ENCODE measurements around the gene CXorf65.

The CXorf65 gene

GRCh38 chrX:71107762-71108360 lies 1.3 kb upstream of the CXorf65 start:
- peak in 1 of 2 donors; percentile 27 for DNase-seq (ENCODE audit: extremely low read depth in 1 of 2, low read depth in 1 of 2)

GRCh38 chrX:71107245-71107644 lies 705 bp upstream of the CXorf65 start:
- DNase-seq (ENCODE audit: extremely low read depth in 1 of 2, low read depth in 1 of 2): no peak

DNA sequence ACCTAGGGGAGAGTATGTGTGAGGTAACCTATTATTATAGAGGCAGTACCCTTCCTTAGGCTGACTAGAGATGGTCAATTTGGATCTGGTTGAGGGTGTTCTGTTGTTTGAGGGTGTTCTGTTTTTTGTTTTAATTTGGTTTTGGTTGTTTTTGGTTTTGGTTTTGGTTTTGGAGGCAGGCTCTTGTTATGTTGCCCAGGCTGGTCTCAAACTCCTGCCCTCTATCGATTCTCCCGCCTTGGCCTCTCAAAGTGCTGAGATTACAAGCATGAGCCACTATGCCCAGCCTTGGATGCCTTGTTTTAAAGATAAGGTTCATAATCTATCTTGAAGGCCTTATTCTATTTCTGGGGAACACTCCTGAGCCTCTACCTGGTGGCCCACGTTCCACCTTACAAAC lies 912 bp downstream of the CXorf65 start:
- DNase-seq (ENCODE audit: extremely low read depth in 1 of 2, low read depth in 1 of 2): no peak

DNA sequence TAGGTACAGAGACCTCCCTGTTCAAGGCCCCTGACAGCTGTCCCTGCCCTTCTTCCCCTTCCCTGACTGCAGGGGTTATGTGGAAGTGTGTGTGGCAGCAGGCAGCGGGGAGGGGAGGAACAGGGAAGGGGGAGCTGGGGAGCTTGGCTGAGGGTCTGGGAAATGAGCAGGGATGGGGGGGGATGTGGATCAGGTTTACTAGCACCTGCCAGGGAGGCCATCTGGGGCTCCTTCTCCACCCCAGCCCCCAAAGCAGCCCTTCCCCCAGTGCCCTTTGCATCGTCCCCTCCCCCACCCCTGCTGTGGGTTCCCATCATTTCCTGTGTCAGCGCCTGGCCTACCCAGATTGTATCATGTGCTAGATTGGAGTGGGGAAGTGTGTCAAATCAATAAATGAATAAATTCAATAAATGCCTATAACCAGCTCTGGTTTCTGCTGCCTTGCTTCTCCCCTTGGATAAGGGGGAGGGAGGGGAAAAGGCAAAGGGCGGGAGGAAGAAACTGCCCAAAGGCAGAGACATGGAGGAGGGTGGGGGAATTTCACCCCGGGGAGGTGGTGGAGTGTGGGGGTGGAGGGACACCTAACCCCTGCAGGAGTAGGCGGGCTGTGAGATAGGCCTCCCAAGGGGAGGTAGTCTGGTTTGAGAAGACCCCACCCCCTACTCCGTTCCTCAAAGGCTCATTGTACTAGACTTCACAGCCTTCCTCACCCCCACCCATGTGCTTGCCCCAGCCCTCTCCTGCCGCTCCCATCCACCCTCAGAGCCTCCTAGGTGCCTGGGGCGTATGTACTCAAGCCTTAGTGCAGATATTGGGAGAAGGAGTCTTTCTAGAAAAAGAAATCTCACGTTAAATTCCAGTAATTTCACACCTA lies 3.2 kb downstream of the CXorf65 start:
- peak in 1 of 2 donors; percentile 39 for DNase-seq (ENCODE audit: extremely low read depth in 1 of 2, low read depth in 1 of 2)

- no peak for DNase-seq (ENCODE audit: extremely low read depth in 1 of 2, low read depth in 1 of 2)
These were observed 4.2 kb downstream of the CXorf65 start for GRCh38 chrX:71102292-71102691.

GRCh38 chrX:71100581-71101505 lies 5.7 kb downstream of the CXorf65 start:
- no peak for DNase-seq (ENCODE audit: extremely low read depth in 1 of 2, low read depth in 1 of 2)

DNA sequence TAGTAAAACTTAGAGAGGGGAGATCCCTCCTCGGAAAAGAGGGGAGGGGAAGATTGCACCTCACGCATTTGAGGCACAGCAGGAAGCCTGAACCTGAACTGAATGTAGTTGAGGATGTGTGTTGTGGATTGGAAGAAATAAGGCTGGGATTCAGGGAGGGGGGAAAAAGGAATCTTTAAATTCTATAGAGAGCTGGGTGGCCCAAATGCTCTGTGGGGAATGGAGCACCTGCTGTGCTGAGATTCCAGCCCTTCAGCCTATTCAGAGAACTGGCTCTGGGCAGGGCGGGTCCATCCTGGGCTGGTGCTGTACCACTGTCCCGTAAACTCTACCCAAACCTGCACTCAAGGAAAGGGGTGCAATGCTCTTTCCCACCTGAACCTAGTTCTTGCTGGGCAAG lies 6.8 kb downstream of the CXorf65 start:
- DNase-seq (ENCODE audit: extremely low read depth in 1 of 2, low read depth in 1 of 2): no peak

DNA sequence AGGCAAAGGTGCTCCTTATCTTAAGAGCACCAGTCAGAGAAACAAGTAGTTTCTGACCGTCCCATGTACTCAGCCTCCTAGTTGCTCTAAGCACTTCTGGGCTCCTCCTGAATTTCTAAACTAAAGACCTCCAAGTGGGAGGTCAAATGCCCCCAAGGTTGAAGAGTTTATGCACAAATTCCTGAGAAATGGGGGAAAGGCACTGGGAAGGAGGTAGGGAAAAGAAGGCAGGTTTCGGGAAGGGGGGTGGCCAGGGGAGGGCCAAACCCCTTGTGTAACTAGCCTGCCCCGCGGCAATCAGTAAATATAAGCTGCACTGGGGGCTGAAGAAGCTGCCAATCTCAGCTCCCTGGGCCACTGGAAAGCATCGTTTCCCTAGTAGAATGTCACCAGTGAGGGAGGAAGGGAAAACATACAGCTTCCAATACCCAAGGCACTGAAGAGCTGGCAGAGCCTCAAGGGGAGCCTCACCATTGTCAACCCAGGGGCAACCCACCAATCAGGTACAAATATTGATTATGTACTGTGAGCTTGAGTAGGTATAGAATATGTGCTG lies 7.5 kb downstream of the CXorf65 start:
- DNase-seq (ENCODE audit: extremely low read depth in 1 of 2, low read depth in 1 of 2): no peak

- DNase-seq (ENCODE audit: extremely low read depth in 1 of 2, low read depth in 1 of 2): peak in 1 of 2 donors; percentile 59
These were observed 8.2 kb downstream of the CXorf65 start for GRCh38 chrX:71098302-71098701.

GRCh38 chrX:71096760-71097032 lies 9.8 kb downstream of the CXorf65 start:
- DNase-seq (ENCODE audit: extremely low read depth in 1 of 2, low read depth in 1 of 2): no peak

DNA sequence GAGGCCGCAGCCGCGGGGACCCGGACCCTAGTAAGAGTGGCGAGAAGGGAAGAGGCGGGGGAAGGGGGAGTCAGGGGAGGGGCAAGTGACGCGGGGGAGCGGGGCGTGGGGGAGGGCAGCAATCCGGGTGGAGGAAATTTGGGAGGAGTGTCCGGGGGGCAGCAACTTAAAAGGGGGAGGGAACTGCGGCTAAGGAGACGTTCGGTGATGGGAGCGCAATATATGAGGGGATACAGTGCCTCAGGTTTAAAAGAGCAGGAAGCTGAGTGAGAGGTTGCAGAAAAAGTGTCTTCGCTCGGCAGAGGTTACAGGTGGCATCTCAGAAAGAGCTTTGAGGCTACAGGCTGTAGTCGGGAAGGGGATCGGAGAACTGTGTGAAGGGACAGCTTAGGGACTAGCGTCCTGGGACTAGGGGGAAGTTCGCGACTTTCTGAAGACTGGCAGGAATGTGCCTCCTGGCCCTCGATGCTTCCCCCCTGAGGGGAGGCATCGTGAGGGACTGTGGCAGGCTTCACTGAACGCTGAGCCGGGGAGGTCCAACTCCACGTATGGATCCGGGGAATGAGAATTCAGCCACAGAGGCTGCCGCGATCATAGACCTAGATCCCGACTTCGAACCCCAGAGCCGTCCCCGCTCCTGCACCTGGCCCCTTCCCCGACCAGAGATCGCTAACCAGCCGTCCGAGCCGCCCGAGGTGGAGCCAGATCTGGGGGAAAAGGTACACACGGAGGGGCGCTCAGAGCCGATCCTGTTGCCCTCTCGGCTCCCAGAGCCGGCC lies 10.4 kb downstream of the CXorf65 start:
- DNase-seq (ENCODE audit: extremely low read depth in 1 of 2, low read depth in 1 of 2): peak in 1 of 2 donors; percentile 46

DNA sequence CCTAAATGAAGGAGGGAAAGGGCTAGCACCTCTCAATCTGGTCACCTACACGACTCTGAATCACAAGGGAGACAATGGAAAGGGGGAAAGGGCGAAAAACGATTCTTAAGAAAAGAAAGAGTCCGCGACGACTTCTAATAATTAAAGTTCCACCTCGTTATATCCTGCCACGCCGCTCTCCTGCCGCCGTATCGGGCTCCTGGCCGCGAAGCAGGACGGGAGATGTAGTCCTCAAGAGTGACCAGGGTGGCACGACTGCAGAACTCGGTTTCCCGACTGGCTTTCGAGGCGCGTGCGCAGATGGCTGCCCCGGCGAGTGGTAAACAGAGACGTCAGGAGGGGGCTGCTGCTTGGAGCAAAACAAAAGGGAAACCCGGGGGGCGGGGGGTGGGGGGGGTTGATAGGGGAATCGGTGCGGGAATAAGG lies 11.0 kb downstream of the CXorf65 start, which contains the start of gene FOXO4:
Gene FOXO4 (plus strand): TSS at position 297 of the 426 bp plus-strand sequence. CDS start 678 bp downstream, outside the sequence.
- DNase-seq (ENCODE audit: extremely low read depth in 1 of 2, low read depth in 1 of 2): peak; percentile 73 to 85

DNA sequence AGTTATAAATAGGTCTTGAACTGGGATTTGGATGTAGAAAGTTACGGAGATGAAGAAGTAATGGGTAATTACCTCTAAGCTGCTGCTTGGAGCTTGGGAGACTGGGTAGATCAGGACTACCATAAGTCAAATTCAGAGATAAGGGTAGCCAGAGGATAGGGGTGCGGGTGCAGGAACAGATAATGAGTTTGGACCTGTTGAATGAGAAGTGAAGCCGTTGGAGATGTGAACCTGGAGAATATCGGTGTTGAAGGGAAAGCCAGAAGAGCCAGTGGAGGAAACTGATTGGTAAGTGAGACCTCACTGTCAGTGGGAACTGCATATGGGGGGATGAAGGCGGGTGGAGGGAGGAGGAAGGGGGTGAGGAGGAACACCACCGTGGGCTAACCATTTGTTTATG lies 11.5 kb downstream of the CXorf65 start:
- no peak for DNase-seq (ENCODE audit: extremely low read depth in 1 of 2, low read depth in 1 of 2)

GRCh38 chrX:71091263-71091662 lies 15.3 kb downstream of the CXorf65 start:
- DNase-seq (ENCODE audit: extremely low read depth in 1 of 2, low read depth in 1 of 2): no peak

DNA sequence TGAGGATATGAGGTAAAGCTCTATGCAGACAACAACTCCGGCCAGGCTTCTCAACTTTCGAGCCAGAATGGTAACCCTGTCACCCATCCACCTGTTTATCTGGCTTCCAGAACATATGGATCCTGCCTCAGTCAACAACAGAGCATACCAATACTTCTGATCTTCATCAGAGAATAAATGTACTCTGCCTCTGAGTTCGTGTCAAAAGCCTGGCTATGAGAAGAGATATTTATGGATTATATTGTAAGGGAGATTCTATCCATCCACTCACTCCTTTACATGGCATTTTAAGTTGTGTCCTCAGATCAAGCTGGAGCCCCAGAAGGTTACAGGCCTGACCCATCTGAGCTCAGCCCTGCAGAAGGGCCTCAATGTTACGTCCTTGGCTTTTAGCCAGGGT lies 20.6 kb downstream of the CXorf65 start:
- DNase-seq (ENCODE audit: extremely low read depth in 1 of 2, low read depth in 1 of 2): no peak

GRCh38 chrX:71082822-71083221 lies 23.7 kb downstream of the CXorf65 start:
- no peak for DNase-seq (ENCODE audit: extremely low read depth in 1 of 2, low read depth in 1 of 2)

- DNase-seq (ENCODE audit: extremely low read depth in 1 of 2, low read depth in 1 of 2): no peak
These were observed 24.4 kb downstream of the CXorf65 start for GRCh38 chrX:71082124-71082647.

DNA sequence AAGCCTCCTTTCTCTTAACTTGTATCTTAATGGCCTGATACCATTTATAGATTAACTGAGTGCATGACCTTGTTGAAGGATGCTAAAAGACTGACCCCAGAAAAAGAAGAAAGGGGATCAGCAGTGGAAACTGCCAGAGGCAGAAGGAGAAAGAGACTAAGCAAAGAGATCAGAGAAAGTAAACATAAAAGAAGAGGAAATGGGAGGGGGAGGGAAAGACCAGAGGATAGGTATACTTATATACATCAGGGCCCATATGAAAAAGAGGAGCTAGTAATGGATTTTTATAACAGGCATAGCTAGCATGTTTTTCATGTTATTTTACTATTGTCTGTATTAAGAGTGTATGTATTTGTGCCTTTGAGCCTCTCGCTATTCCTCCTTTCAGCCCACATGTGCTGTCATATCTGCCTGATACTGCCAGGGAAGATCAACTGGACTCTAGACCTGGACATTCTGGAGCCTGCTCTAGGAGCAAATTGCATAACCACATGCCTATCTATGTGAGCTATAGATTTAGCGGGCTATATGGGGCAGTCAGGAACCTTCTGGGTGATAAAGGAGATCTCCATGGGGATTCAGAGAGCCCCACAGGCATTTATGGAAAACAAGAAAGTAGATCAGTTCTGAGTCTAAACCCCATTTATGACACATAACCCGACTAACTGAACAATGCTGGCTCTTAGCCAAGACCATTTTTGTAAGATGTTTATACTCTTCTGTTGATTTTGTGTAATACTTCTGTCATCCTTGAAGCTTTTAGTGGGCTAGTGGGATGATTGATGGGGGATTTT lies 25.0 kb downstream of the CXorf65 start:
- no peak for DNase-seq (ENCODE audit: extremely low read depth in 1 of 2, low read depth in 1 of 2)

DNA sequence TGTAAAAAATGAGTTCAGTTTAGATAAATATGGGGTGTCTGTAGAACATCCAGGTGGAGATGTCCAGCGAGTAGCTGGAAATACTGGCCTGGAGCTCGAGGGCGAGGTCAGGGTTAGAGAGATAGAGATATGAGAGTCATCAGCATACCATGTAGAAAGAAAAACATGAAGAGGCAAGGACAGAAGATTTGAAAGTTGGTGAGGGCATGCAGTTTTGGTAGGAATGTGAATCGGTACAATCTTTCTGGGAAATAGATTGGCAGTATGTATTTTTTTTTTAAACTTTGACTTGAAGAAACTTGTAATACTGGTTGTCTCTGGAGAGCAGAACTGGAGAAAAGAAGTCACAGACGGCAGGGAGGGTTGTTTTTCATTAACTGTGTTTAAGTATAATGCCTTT lies 36.0 kb downstream of the CXorf65 start:
- DNase-seq (ENCODE audit: extremely low read depth in 1 of 2, low read depth in 1 of 2): no peak

All from stimulated activated CD8-positive, alpha-beta memory T cell treated with anti-CD3 and anti-CD28 coated beads, Interleukin-7, amount 100 ng/mL, for 48 hours (primary cell).